ENCODE results near the gene SCAMP3.

Gene SCAMP3

GRCh38 chr1:155279268-155279667 is 17.1 kb upstream of the SCAMP3 start:
- no peak for TF ChIP-seq CTCF (IDR thresholded peaks at IDR 0.05)
- H3K27ac Mint-ChIP-seq, result no peak overlapping the region
- peaks cover 7% of the 10 kb centered on the region for H3K36me3 Mint-ChIP-seq (ENCODE audit: low read depth)

GRCh38 chr1:155278689-155279160 is 16.6 kb upstream of the SCAMP3 start:
- no peak for DNase-seq
- Mint-ChIP-seq H3K27ac (no peak overlapping the region), H3K36me3 (ENCODE audit: low read depth) (peaks cover 7% of the 10 kb centered on the region), H3K4me1 (peaks cover 30% of the 10 kb centered on the region), H3K9me3 (no peaks in the 10 kb centered on the region), H3K27me3 (ENCODE audit: low read depth, poor library complexity) (peaks cover 10% of the 10 kb centered on the region), H3K4me3 (peak overlapping the region; percentile 80)
- TF ChIP-seq CTCF (IDR thresholded peaks at IDR 0.05), result peak; percentile 2

More at GRCh38 chr1:155279268-155279667, 17.1 kb upstream of the SCAMP3 start:
- no peaks in the 10 kb centered on the region for H3K9me3 Mint-ChIP-seq
- H3K4me3 Mint-ChIP-seq, result no peak overlapping the region
- H3K27me3 Mint-ChIP-seq (ENCODE audit: low read depth, poor library complexity), result peaks cover 10% of the 10 kb centered on the region
- no peak for DNase-seq
- peaks cover 26% of the 10 kb centered on the region for H3K4me1 Mint-ChIP-seq

- TF ChIP-seq CTCF (IDR thresholded peaks at IDR 0.05), result peak; percentile 26
- peak overlapping the region; percentile 80 for H3K4me3 Mint-ChIP-seq
- no peak overlapping the region for H3K27ac Mint-ChIP-seq
- H3K27me3 Mint-ChIP-seq (ENCODE audit: low read depth, poor library complexity), result peaks cover 10% of the 10 kb centered on the region
- H3K4me1 Mint-ChIP-seq, result peaks cover 32% of the 10 kb centered on the region
- H3K9me3 Mint-ChIP-seq, result no peaks in the 10 kb centered on the region
- DNase-seq, result peak; percentile 97
- H3K36me3 Mint-ChIP-seq (ENCODE audit: low read depth), result peaks cover 7% of the 10 kb centered on the region
Observed at GRCh38 chr1:155277902-155278688, 15.9 kb upstream of the SCAMP3 start.

GRCh38 chr1:155277070-155277901 is 15.1 kb upstream of the SCAMP3 start, which contains the start of gene HCN3:
TSS of gene HCN3 (plus strand) at chr1:155277463. CDS start at chr1:155277591, 128 bp downstream.
- Mint-ChIP-seq H3K4me3 (peak within 1 kb of the TSS; percentile 80), H3K9me3 (no peaks in the 10 kb centered on the region), H3K4me1 (peaks cover 40% of the 10 kb centered on the region), H3K36me3 (ENCODE audit: low read depth) (peaks cover 13% of the 10 kb centered on the region), H3K27ac (no peak within 1 kb of the TSS), H3K27me3 (ENCODE audit: low read depth, poor library complexity) (peaks cover 10% of the 10 kb centered on the region)
- TF ChIP-seq CTCF (IDR thresholded peaks at IDR 0.05), result peak; percentile 46
- peak; percentile 100 for DNase-seq

GRCh38 chr1:155273343-155274245 is 11.4 kb upstream of the SCAMP3 start, which contains the start of gene CLK2:
TSS of gene CLK2 (minus strand) at chr1:155273504. CDS start at chr1:155270977, 2,527 bp downstream.
- Mint-ChIP-seq H3K27me3 (ENCODE audit: low read depth, poor library complexity) (peaks cover 6% of the 10 kb centered on the region), H3K27ac (peak within 1 kb of the TSS; percentile 96), H3K4me3 (peak within 1 kb of the TSS; percentile 97), H3K9me3 (no peaks in the 10 kb centered on the region), H3K36me3 (ENCODE audit: low read depth) (peaks cover 38% of the 10 kb centered on the region), H3K4me1 (peaks cover 46% of the 10 kb centered on the region)
- no peak for TF ChIP-seq CTCF (IDR thresholded peaks at IDR 0.05)
- peak; percentile 96 for DNase-seq

Data from nephron progenitor cell (in vitro differentiated cells).